Stimulated activated naive CD8-positive, alpha-beta T cell treated with anti-CD3 and anti-CD28 coated beads, Interleukin-15, Interleukin-2, amounts not matched to agents 100 ng/mL and 50 ng/mL, for 24 hours (primary cell): ENCODE results near the gene GADL1.

Experiments used
- H3K27ac Mint-ChIP-seq: one replicate; pipeline ENCODE4 v1.8.0; 2021; ENCODE audit warnings: mild to moderate bottlenecking, mixed read lengths
- H3K27me3 Mint-ChIP-seq: one replicate; pipeline ENCODE4 v1.8.0; 2021; ENCODE audit warnings: mixed read lengths
- H3K36me3 Mint-ChIP-seq: one replicate; pipeline ENCODE4 v1.8.0; 2021; ENCODE audit warnings: low read depth, mixed read lengths
- H3K4me1 Mint-ChIP-seq: one replicate; pipeline ENCODE4 v1.8.0; 2021; ENCODE audit warnings: low read depth, mixed read lengths
- H3K4me3 Mint-ChIP-seq: one replicate; pipeline ENCODE4 v1.8.0; 2021; ENCODE audit warnings: mild to moderate bottlenecking, mixed read lengths
- H3K9me3 Mint-ChIP-seq: one replicate; pipeline ENCODE4 v1.8.0; 2021; ENCODE audit warnings: mixed read lengths

GADL1 gene, protein sequence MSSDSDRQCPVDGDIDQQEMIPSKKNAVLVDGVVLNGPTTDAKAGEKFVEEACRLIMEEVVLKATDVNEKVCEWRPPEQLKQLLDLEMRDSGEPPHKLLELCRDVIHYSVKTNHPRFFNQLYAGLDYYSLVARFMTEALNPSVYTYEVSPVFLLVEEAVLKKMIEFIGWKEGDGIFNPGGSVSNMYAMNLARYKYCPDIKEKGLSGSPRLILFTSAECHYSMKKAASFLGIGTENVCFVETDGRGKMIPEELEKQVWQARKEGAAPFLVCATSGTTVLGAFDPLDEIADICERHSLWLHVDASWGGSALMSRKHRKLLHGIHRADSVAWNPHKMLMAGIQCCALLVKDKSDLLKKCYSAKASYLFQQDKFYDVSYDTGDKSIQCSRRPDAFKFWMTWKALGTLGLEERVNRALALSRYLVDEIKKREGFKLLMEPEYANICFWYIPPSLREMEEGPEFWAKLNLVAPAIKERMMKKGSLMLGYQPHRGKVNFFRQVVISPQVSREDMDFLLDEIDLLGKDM

DNA sequence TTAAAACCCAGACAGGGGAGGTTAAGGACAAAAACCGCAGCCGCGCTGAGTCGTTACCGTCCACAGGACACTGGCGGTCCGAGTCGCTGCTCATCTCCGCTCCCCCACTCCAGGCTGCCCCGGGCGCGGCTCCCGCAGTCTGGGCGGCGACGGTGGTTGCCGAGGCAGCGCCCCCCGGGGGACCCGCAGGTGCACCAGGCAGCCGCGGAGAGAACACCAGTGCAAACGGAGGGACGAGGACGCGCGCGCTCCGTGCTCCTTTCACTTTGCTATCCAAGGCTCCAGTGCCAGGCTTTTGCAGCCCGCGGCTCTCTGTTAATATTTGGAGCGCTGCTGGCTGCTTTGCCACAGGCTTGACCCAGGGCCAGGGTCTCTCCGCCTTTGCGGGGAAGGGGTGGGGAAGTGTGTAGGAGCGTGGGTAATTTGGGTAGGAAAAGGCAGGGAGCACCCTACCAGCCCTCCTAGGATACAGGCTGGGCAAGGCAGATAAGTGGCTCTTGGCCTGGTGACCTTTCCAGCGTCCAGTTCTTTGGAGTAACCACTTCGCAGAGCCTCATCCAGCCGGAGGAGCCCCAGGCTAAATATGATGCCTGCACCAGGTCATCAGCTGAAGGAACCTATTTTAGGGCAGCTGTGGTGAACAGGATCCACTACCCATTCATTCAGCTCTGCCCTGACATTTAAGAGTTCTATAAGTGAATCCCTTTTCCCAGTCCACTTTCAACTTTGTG lies at the start of gene GADL1:
GADL1 (minus strand) TSS at position 141 of the 731 bp plus-strand sequence; CDS start at position 94, 47 bp downstream.
- no peaks in the 10 kb centered on the region for H3K9me3 Mint-ChIP-seq
- peaks cover 37% of the 10 kb centered on the region for H3K27me3 Mint-ChIP-seq

DNA sequence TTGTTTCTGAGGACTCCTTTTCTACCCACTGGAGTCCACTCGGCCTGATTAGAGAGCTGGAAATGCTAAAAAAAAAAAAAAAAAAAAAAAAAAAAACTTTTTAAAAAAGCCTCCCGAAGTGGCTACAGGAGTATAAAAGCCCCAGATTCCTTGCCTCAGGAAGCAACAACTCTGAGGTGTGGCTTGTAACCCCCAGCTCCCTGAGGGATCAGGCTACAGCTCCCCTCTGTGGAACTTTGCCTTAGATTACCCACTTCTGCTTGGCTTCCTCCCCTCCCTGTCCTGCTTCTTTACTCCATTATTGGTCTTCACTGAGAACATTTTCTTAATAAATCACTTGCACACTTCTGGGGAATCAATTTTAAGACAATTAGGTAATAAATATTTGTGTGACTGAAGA lies 49.7 kb upstream of the GADL1 start:
- Mint-ChIP-seq H3K36me3 (no peaks in the 10 kb centered on the region), H3K4me3 (no peak overlapping the region), H3K4me1 (no peaks in the 10 kb centered on the region), H3K27me3 (peaks cover 4% of the 10 kb centered on the region), H3K27ac (no peak overlapping the region), H3K9me3 (peaks cover 10% of the 10 kb centered on the region)

More for the DNA sequence above, at the start of gene GADL1:
- H3K4me3 Mint-ChIP-seq = peak within 1 kb of the TSS; percentile 71
- H3K4me1 Mint-ChIP-seq = peaks cover 16% of the 10 kb centered on the region
- H3K27ac Mint-ChIP-seq = no peak within 1 kb of the TSS
- no peaks in the 10 kb centered on the region for H3K36me3 Mint-ChIP-seq

DNA sequence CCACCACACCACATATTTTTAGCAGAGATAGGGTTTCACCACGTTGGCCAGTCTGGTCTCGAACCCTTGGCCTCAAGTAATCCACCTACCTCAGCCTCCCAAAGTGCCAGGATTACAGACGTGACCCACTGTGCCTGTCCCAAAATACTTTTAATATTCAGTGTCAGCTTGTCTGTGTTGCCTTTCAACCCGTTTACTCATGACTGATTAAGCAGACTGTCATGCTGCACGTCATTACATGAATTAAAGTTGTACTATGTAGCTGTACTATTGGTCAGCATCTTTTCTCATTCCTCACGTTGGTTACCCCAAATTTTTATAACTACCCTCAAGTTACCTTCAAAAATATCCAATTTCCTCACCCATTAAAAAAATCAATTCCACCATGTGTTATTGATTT lies 48.7 kb upstream of the GADL1 start:
- H3K4me1 Mint-ChIP-seq = no peaks in the 10 kb centered on the region
- no peak overlapping the region for H3K4me3 Mint-ChIP-seq
- peaks cover 4% of the 10 kb centered on the region for H3K27me3 Mint-ChIP-seq
- peaks cover 10% of the 10 kb centered on the region for H3K9me3 Mint-ChIP-seq
- no peaks in the 10 kb centered on the region for H3K36me3 Mint-ChIP-seq
- H3K27ac Mint-ChIP-seq = no peak overlapping the region

DNA sequence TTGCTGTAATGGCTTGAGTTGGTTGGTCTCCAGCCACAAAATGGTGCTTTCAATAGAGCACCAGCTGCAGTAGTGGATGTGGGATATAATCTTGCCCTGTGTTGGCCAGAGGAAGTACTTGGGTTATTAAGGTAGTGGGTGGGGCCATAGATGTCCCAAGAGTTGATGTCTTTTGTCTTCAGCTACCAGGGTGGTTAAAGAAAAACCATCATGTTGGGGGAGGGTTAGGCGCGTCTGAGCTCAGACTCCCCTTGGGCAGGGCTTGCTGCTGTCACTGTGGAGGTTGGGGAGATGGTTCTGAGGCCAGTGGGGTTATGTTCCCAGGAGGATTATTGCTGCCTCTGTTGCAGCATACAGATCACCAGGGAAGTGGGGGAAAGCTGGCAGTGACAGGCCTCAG lies 46.9 kb upstream of the GADL1 start:
- Mint-ChIP-seq H3K4me1 (no peaks in the 10 kb centered on the region), H3K27me3 (no peaks in the 10 kb centered on the region), H3K36me3 (no peaks in the 10 kb centered on the region), H3K27ac (no peak overlapping the region), H3K4me3 (no peak overlapping the region), H3K9me3 (no peaks in the 10 kb centered on the region)

DNA sequence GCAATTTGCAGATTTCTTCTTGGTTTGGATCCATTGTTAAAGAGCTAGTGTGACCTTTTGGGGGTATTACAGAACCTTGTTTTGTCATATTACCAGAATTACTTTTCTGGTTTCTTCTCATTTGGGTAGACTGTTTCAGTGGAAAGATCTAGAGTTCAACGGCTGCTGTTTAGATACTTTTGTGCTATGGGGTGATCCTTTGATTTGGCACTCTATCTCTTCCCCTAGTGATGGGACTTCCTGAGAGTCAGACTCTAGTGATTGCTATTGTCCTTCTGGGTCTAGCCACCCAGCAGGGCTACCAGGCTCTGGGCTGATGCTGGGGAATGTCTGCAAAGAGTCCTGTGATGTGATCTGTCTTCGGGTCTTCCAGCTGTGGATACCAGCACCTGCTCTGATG lies 46.3 kb upstream of the GADL1 start:
- Mint-ChIP-seq H3K27me3 (no peaks in the 10 kb centered on the region), H3K27ac (no peak overlapping the region), H3K4me1 (no peaks in the 10 kb centered on the region), H3K36me3 (no peaks in the 10 kb centered on the region), H3K4me3 (no peak overlapping the region), H3K9me3 (no peaks in the 10 kb centered on the region)

DNA sequence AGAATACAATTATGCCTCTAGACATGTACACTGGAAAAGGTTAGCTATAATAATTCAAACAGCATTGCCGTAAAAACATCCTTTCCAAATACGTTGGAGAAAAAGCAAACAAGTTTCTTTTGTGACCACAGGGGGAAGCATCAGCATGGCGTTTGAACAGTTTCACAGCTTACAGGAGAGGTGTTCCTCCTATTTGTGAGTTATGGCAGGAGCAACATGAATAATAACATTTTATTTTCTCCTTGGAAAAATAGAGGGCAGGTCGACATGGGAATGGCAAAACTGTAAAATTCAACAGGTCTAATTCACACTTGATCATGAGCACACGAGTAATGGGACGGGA lies 39.7 kb upstream of the GADL1 start:
- Mint-ChIP-seq H3K36me3 (no peaks in the 10 kb centered on the region), H3K27me3 (no peaks in the 10 kb centered on the region), H3K4me1 (peaks cover 9% of the 10 kb centered on the region), H3K9me3 (no peaks in the 10 kb centered on the region), H3K27ac (no peak overlapping the region), H3K4me3 (no peak overlapping the region)

DNA sequence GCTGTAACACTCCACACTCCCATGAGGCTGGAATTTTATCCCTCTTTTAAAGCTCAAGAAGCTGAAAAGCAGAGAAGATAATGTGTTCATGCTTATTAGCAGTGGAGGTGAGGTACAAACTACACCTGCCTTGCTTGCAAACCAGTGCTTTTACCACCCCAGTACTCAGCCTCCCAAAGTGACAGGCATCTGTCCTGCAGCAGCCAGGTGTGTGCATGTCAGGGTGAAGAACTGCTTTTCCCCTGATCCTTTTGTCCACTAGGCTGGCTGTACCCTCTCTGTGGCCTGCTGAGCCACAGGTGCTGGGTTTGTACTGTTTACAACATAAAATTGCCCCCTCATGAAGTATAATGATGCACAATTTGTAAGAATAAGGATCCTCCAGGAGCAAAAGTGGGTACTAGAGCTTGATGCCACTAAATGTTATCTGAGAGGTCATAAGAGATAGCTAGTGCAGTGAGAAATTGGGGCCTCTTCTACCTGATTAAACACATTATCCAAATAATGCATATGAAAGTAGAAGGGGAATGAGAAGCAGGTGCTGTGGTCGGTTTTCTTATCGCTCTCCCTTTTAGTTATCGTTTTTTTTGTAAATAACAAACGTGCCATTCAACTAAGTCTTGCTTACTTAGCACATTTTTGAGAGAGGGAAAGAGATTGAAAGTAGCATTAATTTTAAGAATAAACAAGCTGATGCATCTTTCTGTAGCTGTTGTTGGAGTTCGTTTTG lies 39.2 kb upstream of the GADL1 start:
- Mint-ChIP-seq H3K27ac (no peak overlapping the region), H3K4me3 (no peak overlapping the region), H3K36me3 (no peaks in the 10 kb centered on the region), H3K4me1 (peaks cover 9% of the 10 kb centered on the region), H3K27me3 (no peaks in the 10 kb centered on the region), H3K9me3 (no peaks in the 10 kb centered on the region)

DNA sequence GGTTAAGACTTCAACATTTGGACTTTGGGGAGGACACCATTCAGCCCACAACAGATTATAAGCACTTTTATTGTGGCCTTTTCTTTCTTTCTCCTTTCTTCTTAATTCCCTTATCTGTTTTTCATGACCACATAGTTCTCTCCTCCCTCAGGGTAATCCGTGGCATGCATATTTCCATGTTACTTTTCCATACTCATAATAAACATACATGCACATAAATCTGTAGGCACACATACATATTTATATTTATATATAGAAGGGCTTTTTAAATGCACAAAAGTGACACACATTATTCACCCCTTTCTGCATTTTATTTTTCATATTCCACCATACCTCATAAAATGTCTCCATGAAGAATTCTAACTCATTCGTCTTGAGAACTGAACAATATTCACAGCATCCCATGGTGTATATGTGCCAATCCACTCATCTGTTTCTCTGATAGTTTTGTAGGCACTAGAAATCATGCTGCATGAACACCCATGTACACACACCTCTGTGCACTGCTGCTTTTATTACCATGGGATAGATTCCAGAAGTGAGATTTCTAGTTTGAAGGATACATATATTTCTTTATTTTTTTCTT lies 38.1 kb upstream of the GADL1 start:
- H3K27ac Mint-ChIP-seq = no peak overlapping the region
- no peaks in the 10 kb centered on the region for H3K27me3 Mint-ChIP-seq
- H3K4me3 Mint-ChIP-seq = no peak overlapping the region
- H3K4me1 Mint-ChIP-seq = peaks cover 9% of the 10 kb centered on the region
- no peaks in the 10 kb centered on the region for H3K36me3 Mint-ChIP-seq
- H3K9me3 Mint-ChIP-seq = no peaks in the 10 kb centered on the region

DNA sequence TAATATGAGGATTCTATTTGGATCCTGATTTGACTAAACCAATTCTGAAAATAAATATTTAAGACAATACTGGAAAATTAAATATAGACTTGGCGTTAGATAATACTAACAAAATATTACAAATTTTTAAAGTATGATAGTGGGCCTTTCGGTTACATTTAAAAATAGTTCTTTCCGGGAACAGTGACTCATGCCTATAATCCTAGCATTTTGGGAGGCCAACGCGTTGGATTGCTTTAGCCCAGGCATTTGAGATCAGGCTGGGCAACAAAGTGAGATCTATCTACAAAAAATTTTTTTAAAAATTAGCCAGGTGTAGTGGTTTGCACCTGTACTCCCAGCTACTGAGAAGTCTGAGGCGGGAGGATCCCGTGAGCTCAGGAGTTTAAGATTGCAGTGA lies 30.3 kb upstream of the GADL1 start:
- H3K4me3 Mint-ChIP-seq = no peak overlapping the region
- H3K36me3 Mint-ChIP-seq = no peaks in the 10 kb centered on the region
- no peaks in the 10 kb centered on the region for H3K4me1 Mint-ChIP-seq
- H3K27me3 Mint-ChIP-seq = peaks cover 5% of the 10 kb centered on the region
- H3K9me3 Mint-ChIP-seq = peaks cover 5% of the 10 kb centered on the region
- no peak overlapping the region for H3K27ac Mint-ChIP-seq

DNA sequence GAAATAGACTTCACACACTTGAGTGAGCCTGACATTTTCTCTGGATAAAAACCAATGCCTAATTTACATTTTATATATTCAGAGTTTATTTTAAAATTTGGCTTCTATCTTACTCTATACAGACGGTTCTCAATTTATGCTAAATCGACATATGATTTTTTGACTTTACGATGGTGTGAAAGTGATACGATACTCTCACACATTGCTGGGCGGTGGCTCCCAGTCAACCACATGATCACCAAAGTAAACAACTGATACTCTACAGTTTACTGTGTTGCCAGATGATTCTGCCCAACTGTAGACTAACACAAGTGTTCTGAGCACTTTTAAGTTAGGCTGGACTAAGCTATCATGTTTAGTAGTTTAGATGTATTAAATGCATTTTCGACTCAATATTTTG lies 25.1 kb upstream of the GADL1 start:
- Mint-ChIP-seq H3K36me3 (no peaks in the 10 kb centered on the region), H3K27ac (no peak overlapping the region), H3K9me3 (peaks cover 8% of the 10 kb centered on the region), H3K4me1 (no peaks in the 10 kb centered on the region), H3K27me3 (peaks cover 5% of the 10 kb centered on the region), H3K4me3 (no peak overlapping the region)

DNA sequence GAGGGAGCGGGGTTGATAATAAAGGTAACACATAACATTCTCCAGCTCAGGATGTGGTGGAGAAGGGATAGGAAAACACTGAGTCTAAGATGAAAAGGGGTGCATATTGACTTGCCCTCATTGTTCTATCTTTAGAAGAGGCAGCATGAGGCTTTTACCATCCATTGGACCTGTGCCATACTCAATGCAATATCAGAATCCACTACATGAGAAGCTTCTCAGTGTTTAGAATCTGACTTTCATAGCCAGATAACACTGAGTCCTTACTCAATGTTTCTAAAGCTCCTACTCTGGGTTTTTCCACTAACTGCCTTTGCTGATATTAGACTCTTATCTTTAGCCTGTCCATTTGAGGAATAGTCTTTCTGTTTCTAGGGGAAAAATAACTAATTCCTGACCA lies 24.3 kb upstream of the GADL1 start:
- no peak overlapping the region for H3K4me3 Mint-ChIP-seq
- H3K27ac Mint-ChIP-seq = no peak overlapping the region
- no peaks in the 10 kb centered on the region for H3K4me1 Mint-ChIP-seq
- no peaks in the 10 kb centered on the region for H3K36me3 Mint-ChIP-seq
- H3K9me3 Mint-ChIP-seq = peaks cover 8% of the 10 kb centered on the region
- peaks cover 5% of the 10 kb centered on the region for H3K27me3 Mint-ChIP-seq

DNA sequence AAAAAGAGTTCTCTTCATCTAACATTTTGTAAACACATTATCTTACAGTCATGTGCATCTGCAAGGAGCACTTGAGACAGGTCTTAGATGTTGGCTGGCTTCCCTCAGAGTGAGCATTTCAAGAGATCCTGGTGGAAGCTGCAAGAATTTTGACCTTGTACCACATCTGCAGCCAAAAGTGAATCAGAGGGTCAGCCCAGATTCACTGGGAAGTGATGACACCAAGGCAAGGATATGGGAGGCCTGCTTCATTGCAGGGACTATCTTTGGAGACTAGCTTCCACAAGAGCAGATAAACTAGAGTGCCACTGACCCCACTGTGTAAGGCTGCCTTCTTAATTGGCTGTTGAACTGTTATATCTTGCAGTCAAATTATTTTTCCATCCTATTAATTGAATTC lies 21.3 kb upstream of the GADL1 start:
- H3K4me3 Mint-ChIP-seq = no peak overlapping the region
- H3K27me3 Mint-ChIP-seq = no peaks in the 10 kb centered on the region
- H3K4me1 Mint-ChIP-seq = peaks cover 5% of the 10 kb centered on the region
- no peak overlapping the region for H3K27ac Mint-ChIP-seq
- H3K36me3 Mint-ChIP-seq = no peaks in the 10 kb centered on the region
- H3K9me3 Mint-ChIP-seq = peaks cover 8% of the 10 kb centered on the region

DNA sequence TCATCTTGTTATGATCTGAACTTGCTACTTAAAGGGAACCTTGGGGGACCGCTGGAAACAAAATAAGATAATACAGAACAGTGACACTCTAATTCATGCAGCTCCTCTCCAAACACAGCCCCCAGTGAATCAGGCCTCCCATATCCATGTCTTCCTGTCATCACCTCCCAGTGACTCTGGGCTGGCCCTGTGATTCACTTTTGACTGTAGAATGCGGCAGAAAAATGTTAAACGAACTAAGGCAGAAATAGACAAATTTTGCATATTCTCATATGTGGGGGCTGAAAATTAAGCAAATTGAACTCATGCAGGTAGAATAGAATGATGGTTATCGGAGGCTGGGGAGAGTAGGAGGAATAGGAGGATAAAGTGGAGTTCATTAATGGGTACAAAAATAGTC lies 20.2 kb upstream of the GADL1 start:
- Mint-ChIP-seq H3K36me3 (no peaks in the 10 kb centered on the region), H3K27ac (no peak overlapping the region), H3K4me1 (peaks cover 5% of the 10 kb centered on the region)

DNA sequence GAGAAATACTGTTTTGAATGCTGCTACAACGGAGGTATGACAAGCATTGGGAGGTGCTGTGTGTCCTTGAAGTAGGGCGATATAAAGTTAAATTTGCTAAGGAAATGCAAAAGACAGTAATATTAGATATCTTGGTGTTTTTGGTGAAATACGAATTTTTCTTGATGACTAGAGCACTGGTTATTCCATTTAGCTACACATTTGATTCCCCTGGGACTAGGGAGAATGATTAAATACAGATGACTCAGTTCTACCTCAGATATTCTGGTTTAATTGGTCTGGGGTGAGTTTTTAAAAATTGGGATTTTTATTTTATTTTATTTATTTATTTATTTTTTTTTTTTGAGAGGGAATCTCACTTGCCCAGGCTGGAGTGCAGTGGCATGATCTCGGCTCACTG lies 18.7 kb upstream of the GADL1 start:
- no peaks in the 10 kb centered on the region for H3K36me3 Mint-ChIP-seq
- H3K27me3 Mint-ChIP-seq = no peaks in the 10 kb centered on the region
- peaks cover 5% of the 10 kb centered on the region for H3K4me1 Mint-ChIP-seq
- no peaks in the 10 kb centered on the region for H3K9me3 Mint-ChIP-seq
- no peak overlapping the region for H3K4me3 Mint-ChIP-seq
- H3K27ac Mint-ChIP-seq = no peak overlapping the region

More for the DNA sequence above, 20.2 kb upstream of the GADL1 start:
- Mint-ChIP-seq H3K27me3 (no peaks in the 10 kb centered on the region), H3K4me3 (no peak overlapping the region), H3K9me3 (peaks cover 2% of the 10 kb centered on the region)

DNA sequence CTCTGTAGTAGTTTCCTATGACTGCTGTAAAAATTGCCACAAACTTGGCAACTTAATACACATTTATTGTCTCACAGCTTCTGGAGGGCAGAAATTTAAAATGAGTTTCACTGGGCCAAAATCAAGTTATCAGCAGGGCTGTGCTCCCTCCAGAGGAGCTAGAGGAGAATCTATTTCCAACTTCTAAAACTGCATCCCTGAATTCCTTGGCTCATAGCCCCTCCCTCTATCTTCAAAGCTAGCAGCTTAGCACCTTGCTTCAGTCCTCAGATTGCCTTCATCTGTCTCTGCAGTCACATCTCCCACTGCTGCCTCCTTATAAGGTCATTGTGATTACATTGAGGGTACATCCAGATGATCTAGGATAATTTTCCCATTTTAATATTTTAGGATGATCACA lies 17.8 kb upstream of the GADL1 start:
- Mint-ChIP-seq H3K4me1 (peaks cover 5% of the 10 kb centered on the region), H3K4me3 (no peak overlapping the region), H3K27me3 (no peaks in the 10 kb centered on the region), H3K27ac (no peak overlapping the region), H3K36me3 (no peaks in the 10 kb centered on the region), H3K9me3 (no peaks in the 10 kb centered on the region)
